ENCODE results near the gene GRIK2. TPM values are rescaled to one million over a fixed set of nuclear protein-coding genes. Genes with fewer than 3 reads are reported as not detected.

GRIK2 gene
- total RNA-seq, 4 donors from 2014 or later: 1.6 to 8.9 (median 8.6) TPM; not detected in 1

DNA sequence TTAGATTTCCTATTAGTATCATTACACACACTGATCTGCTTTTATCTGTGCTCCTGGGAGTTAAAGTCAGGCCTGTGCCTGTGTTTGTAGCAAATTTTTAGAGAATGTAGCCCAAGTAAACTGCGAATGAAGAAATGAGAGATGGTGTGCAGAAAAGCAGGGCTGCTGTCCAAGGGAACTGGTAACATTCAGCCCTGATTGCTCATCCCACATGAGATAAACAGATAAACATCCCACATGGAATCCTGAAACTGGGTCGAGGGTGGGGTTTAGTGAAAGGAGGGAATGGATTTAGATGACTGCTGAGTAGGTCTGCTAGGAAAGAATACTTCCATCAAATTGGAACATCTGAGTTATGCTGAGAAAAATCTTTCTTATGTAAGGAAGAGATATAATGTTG, 69.1 kb downstream of the GRIK2 start:
- Histone ChIP-seq H3K4me3 (no peak overlapping the region), H3K9me3 (no peaks in the 10 kb centered on the region), H3K27ac (no peak overlapping the region), H3K4me1 (no peaks in the 10 kb centered on the region), H3K27me3 (no peaks in the 10 kb centered on the region), H3K36me3 (no peaks in the 10 kb centered on the region)
- DNase-seq: no peak
- TF ChIP-seq CTCF (IDR thresholded peaks at IDR 0.05) (no peak), POLR2A (IDR thresholded peaks at IDR 0.05) (no peak)

DNA sequence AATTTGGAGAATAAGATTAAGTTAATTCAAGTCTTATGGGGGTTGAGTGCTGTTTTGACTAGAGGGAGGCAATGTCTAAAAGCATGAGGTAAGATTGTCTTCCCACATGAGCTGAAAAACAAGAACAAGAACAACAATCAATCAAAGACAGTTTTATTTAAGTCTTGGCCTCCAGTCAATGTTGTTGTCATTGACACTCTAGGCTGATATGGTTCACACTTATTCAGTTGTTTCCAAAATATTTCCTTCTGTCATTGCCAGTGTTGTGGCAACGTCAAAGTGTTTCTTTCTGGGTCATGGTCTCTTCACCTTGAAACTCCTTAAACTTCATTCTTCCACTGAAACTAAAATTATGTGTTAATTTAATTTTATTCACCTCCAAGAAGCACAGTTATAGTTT, 72.4 kb downstream of the GRIK2 start:
- no peaks in the 10 kb centered on the region for H3K27me3 ChIP-seq
- no peaks in the 10 kb centered on the region for H3K36me3 ChIP-seq
- H3K9me3 ChIP-seq: no peaks in the 10 kb centered on the region
- no peak for DNase-seq
- H3K4me1 ChIP-seq: no peaks in the 10 kb centered on the region
- TF ChIP-seq POLR2A (IDR thresholded peaks at IDR 0.05): no peak
- TF ChIP-seq CTCF (IDR thresholded peaks at IDR 0.05): no peak
- no peak overlapping the region for H3K27ac ChIP-seq
- no peak overlapping the region for H3K4me3 ChIP-seq

DNA sequence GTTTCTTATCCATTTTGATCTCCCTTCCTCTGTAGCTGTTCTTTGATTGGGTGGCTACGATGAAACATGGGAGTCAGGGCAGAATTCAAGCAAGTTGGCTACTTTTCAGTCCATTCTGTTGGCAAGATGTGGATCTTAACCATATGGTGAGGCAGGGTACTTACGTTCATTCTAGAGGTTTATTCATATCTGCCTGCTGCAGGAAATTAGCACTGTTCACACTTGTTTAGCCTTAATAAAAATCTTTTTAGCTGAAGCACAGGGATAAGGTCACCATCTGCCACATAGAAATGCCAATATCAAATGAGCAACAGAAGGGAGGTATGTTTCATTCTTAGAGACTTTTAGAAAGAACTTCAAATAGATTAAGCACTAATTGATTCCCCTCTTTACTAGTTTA, 83.9 kb downstream of the GRIK2 start:
- H3K27ac ChIP-seq: no peak overlapping the region
- TF ChIP-seq POLR2A (IDR thresholded peaks at IDR 0.05): no peak
- no peak for TF ChIP-seq CTCF (IDR thresholded peaks at IDR 0.05)
- DNase-seq: no peak
- no peaks in the 10 kb centered on the region for H3K4me1 ChIP-seq
- H3K9me3 ChIP-seq: no peaks in the 10 kb centered on the region
- H3K4me3 ChIP-seq: no peak overlapping the region
- H3K27me3 ChIP-seq: no peaks in the 10 kb centered on the region
- H3K36me3 ChIP-seq: no peaks in the 10 kb centered on the region

- H3K4me3 ChIP-seq: no peak overlapping the region
- TF ChIP-seq POLR2A (IDR thresholded peaks at IDR 0.05) (no peak), CTCF (IDR thresholded peaks at IDR 0.05) (no peak)
- H3K4me1 ChIP-seq: no peaks in the 10 kb centered on the region
- H3K27me3 ChIP-seq: no peaks in the 10 kb centered on the region
- no peak overlapping the region for H3K27ac ChIP-seq
- H3K36me3 ChIP-seq: no peaks in the 10 kb centered on the region
- no peak for DNase-seq
- no peaks in the 10 kb centered on the region for H3K9me3 ChIP-seq
Observed at GRCh38 chr6:101478891-101479290, 85.4 kb downstream of the GRIK2 start.

- H3K27ac ChIP-seq: no peak overlapping the region
- no peak for DNase-seq
- H3K4me3 ChIP-seq: no peak overlapping the region
- H3K4me1 ChIP-seq: no peaks in the 10 kb centered on the region
- H3K36me3 ChIP-seq: no peaks in the 10 kb centered on the region
- TF ChIP-seq POLR2A (IDR thresholded peaks at IDR 0.05): no peak
- TF ChIP-seq CTCF (IDR thresholded peaks at IDR 0.05): no peak
- H3K9me3 ChIP-seq: no peaks in the 10 kb centered on the region
- H3K27me3 ChIP-seq: no peaks in the 10 kb centered on the region
Observed at GRCh38 chr6:101482606-101483005, 89.1 kb downstream of the GRIK2 start.

- TF ChIP-seq POLR2A (IDR thresholded peaks at IDR 0.05) (no peak), CTCF (IDR thresholded peaks at IDR 0.05) (no peak)
Observed at GRCh38 chr6:101484781-101485180, 91.3 kb downstream of the GRIK2 start.

More at GRCh38 chr6:101484781-101485180, 91.3 kb downstream of the GRIK2 start:
- DNase-seq: no peak
- no peaks in the 10 kb centered on the region for H3K9me3 ChIP-seq
- H3K4me3 ChIP-seq: no peak overlapping the region
- H3K4me1 ChIP-seq: no peaks in the 10 kb centered on the region
- H3K36me3 ChIP-seq: no peaks in the 10 kb centered on the region
- no peak overlapping the region for H3K27ac ChIP-seq
- no peaks in the 10 kb centered on the region for H3K27me3 ChIP-seq

All from Peyer's patch (tissue), 4 donors.